Glomerular endothelial cell (primary cell): ENCODE results near the gene NSUN4. TPM values are rescaled to one million over a fixed set of nuclear protein-coding genes. Genes with fewer than 3 reads are reported as not detected.
"Not testable (repeated sequence)": the region's sequence is repeated elsewhere in the genome, so short reads cannot be mapped to it uniquely, and the experiment has no call there.

Source experiments
- DNase-seq: peaks from one replicate; pipeline ENCODE4 v3.0.0-alpha.2; 2011; ENCODE audit warnings: low read depth, low spot score; ENCODE audit errors: extremely low read depth
- total RNA-seq: library from RNA; depleted of rRNA; stranded (reverse); fragments of >200 nt; gene quantifications from 2 replicates; pipeline ENCODE4 v1.2.3, GENCODE V29; 2015

Gene NSUN4
- total RNA-seq, 1 donor from 2014 or later, result 18.8 TPM

DNA sequence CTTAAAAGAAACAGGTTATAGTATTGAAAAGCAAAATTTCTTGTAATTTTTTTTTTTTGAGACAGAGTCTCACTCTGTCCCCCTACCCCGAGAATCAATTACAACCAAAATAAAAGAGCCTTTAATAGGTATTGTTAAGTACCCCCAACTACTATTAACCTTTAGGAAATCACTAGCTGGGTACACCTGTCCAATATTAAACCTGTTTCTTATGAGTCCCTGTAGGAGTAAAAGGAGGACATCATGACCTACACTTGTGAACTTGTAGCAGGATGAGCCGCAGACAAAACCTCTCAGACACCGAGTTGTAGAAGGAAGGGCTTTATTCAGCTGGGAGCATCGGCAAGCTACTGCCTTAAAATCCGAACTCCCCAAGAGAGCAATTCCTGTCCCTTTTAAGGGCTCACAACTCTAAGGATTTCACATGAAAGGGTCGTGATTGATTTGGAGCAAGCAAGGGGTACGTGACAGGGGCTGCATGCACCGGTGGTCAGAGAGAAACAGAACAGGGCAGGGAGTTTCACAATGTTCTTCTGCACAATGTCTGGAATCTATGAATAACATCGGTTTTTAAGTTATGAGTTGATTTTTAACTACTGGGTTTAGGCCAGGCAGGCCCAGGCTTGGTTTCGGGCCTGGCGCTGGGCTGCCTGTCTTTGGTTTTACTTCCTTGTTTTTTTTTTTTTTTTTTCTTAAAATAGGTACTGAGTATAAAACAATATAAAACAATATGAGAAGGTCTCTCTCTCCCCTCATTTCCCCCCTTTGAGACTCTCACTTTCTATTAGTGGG lies 15.1 kb upstream of the NSUN4 start:
- DNase-seq, result not testable (repeated sequence)

- DNase-seq, result not testable (repeated sequence)
Observed at GRCh38 chr1:46328182-46328581, 12.4 kb upstream of the NSUN4 start.

- DNase-seq, result not testable (repeated sequence)
Observed at GRCh38 chr1:46329807-46330206, 10.8 kb upstream of the NSUN4 start.

GRCh38 chr1:46330381-46330780 lies 10.2 kb upstream of the NSUN4 start:
- DNase-seq, result not testable (repeated sequence)

DNA sequence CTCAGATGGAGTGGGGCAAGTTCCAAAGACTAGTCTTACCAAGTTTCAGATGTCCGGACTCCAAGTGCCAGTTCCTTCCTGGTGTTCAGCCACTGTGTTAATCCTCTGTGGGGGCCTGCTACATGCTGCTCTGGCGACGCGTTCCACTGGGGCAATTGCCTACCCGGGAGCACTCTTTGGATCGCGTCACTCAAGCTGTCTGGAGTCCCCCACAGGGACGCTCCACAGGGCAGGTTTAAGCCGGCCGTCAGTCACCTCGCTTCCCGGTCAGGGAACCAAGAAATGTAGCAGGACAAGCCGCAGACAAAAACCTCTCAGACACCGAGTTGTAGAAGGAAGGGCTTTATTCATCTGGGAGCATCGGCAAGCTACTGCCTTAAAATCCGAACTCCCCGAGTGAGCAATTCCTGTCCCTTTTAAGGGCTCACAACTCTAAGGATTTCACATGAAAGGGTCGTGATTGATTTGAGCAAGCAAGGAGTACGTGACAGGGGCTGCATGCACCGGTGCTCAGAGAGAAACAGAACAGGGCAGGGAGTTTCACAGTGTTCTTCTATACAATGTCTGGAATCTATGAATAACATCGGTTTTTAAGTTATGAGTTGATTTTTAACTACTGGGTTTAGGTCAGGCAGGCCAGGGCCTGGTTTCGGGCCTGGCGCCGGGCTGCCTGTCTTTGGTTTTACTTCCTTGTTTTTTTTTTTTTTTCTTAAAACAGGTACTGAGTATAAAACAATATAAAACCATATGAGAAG lies 8.6 kb upstream of the NSUN4 start:
- DNase-seq, result not testable (repeated sequence)

DNA sequence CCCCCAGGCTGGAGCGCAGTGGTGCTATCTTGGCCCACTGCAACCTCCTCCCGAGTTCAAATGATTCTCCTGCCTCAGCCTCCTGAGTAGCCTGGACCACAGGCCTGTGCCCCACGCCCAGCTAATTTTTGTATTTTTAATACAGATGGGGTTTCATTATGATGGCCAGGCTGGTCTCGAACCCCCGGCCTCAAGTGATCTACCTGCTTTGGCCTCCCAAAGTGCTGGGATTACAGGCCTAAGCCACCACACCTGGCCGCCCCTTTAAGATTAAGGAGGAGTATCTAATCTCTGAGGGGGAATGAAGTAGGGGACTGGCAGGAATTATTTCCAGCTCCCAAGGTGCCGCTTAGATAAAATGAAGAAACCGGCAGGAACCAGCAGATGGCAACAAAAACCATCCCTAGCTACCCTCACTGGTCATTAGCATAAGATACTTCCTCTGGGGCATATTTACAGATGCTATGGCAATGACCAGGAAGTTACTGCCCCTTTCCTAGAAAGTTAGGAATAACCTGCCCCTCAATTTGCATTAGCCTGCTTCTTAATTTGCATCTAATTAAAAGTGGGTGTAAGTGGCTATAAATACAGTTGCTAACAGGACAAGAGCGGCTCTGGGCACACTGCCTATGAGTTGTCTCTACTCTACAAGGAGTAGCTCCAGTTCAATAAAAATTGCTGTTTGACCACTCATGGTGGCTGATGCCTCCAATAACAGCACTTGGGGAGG lies 7.1 kb upstream of the NSUN4 start:
- no peak for DNase-seq

GRCh38 chr1:46334030-46334384 lies 6.6 kb upstream of the NSUN4 start:
- no peak for DNase-seq

- DNase-seq, result no peak
Observed at GRCh38 chr1:46335081-46335480, 5.5 kb upstream of the NSUN4 start.

- not testable (repeated sequence) for DNase-seq
Observed at GRCh38 chr1:46337409-46337808, 3.2 kb upstream of the NSUN4 start.

GRCh38 chr1:46341222-46342083 lies 846 bp downstream of the NSUN4 start:
- no peak for DNase-seq

GRCh38 chr1:46342084-46342656 lies 1.6 kb downstream of the NSUN4 start:
- DNase-seq, result no peak

- DNase-seq, result no peak
Observed at GRCh38 chr1:46342677-46343350, 2.2 kb downstream of the NSUN4 start.

GRCh38 chr1:46343351-46343695 lies 2.7 kb downstream of the NSUN4 start:
- no peak for DNase-seq

GRCh38 chr1:46343705-46344104 lies 3.1 kb downstream of the NSUN4 start:
- DNase-seq, result no peak

- DNase-seq, result no peak
Observed at GRCh38 chr1:46344481-46344880, 3.9 kb downstream of the NSUN4 start.

DNA sequence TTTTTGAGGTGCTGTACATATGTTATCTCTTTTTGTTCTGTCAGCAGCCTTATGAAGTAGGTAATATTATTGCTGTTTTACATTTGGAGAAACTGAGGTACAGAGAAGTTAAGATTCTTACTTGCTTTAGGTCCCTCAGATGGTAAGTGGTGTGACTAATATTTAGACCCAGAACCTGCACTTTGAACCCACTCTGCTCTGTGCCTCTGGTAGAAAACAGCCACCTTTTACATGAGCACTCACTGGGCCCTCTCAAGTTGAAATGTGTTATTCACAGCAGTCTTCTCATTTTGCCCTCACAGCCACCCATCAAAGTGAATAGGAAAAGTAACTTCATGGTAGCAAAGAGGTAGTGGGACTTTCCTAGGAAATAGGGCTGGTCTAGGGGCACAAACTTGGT lies 4.7 kb downstream of the NSUN4 start:
- DNase-seq, result no peak

DNA sequence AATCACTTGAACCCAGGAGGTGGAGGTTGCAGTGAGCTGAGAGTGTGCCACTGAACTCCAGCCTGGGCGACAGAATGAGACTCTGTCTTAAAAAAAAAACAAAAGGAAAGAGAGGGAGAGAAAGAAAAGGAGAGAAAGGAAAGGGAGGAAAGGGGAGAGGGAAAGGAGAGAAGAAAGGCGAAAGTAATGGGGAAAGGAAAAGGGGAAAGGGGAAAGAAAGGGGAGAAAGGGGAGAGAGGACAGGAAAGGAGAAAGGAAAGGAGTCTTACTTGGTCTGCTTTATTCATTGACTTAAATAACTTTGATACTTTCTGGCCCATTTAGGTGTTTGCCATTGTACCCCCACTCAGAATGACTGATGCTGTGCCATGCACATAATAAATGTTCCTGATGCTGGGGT lies 11.8 kb downstream of the NSUN4 start:
- no peak for DNase-seq

- not testable (repeated sequence) for DNase-seq
Observed at GRCh38 chr1:46355920-46356319, 15.3 kb downstream of the NSUN4 start.

DNA sequence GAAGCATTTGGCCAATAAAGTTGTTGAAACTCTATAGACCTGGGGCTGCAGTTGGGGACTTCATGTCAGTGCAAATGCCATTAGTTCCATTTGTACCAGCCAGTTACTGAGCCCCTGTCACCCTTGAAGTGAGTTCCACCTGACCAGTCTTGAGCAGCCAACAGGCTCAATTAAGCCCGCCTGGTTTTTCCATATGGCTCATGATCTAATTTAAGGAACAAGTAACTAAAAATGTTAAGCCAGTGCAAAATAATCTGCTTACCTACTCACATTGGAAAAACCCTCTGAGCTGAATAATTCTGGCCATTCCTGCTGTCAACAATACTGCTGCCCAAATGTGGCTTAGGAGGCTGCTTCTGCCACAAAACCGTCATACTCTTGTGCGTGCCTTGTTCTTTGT lies 21.6 kb downstream of the NSUN4 start:
- no peak for DNase-seq

DNA sequence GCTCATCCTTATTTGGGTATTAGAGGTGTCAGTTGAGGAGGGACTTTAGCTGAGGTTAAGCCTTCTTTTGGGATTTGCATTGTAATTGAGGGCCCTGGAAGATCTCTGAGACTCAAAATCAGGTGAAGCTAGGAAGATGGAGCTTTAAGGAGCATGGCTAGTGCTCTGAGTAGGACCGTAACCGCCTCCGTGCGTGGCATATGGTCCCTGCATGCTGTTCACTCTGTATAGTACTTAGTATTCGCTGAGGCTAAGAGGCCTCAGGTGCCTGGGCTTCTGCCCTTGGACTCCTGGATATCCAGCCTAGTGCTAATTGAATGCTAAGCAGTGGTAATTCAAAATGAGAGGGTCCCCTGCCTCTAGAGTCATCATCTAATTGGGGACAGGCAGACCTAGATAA lies 22.5 kb downstream of the NSUN4 start:
- no peak for DNase-seq
